Transverse colon (tissue), 4 donors: Measurements from ENCODE around the gene IL17RB. TPM values are rescaled to one million over a fixed set of nuclear protein-coding genes. Genes with fewer than 3 reads are reported as not detected.

Experiments used
- DNase-seq: peaks from one replicate; pipeline ENCODE4 v3.0.0-alpha.2; 2019
- H3K27ac ChIP-seq, 4 donors: fragments of 200-600 bp; sonication (generic); 2 replicates each; pipeline ENCODE4 v1.5.1; 2016 to 2018; ENCODE audit warnings: inconsistent platforms in 4 of 4
- H3K27me3 ChIP-seq: fragments of 200-600 bp; sonication (generic); 2 replicates; pipeline ENCODE4 v1.5.1; 2017; ENCODE audit warnings: inconsistent platforms
- H3K36me3 ChIP-seq, 4 donors: fragments of 200-600 bp; sonication (generic); 2 replicates each; pipeline ENCODE4 v1.5.1; 2017 to 2019; ENCODE audit warnings: inconsistent platforms in 4 of 4
- H3K4me1 ChIP-seq, 4 donors: fragments of 200-600 bp; sonication (generic); 2 replicates each; pipeline ENCODE4 v1.5.1; 2017 to 2020; ENCODE audit warnings: inconsistent platforms in 4 of 4
- H3K4me3 ChIP-seq, 4 donors: fragments of 200-600 bp; sonication (generic); 1 replicate in 1 of 4; 2 replicates in 3 of 4; pipeline versions ENCODE4 v1.5.1 to v1.6.1; 2017 to 2019; ENCODE audit warnings: inconsistent platforms in 4 of 4
- H3K9me3 ChIP-seq, 2 donors: fragments of 200-600 bp; sonication (generic); 2 replicates each; pipeline ENCODE4 v1.5.1; 2017 to 2019; ENCODE audit warnings: inconsistent platforms in 2 of 2
- EP300 ChIP-seq: sonication (generic); formaldehyde crosslinking; IDR thresholded peaks from one replicate; pipeline ENCODE4 v1.6.1; 2017; ENCODE audit warnings: antibody characterized with exemption, low read depth
- POLR2A ChIP-seq: fragments of 450-650 bp; IDR thresholded peaks from one replicate; pipeline ENCODE4 v1.6.1; 2016; ENCODE audit warnings: antibody characterized with exemption, mild to moderate bottlenecking, moderate library complexity
- POLR2AphosphoS5 ChIP-seq, 3 donors: sonication (generic); formaldehyde crosslinking; IDR thresholded peaks; one replicate each; pipeline ENCODE4 v1.6.1; 2016; ENCODE audit warnings: antibody characterized with exemption in 3 of 3
- WGBS, 2 donors: methylation state at CpG; one replicate each; pipeline ENCODE4 v1.1.5; 2018; ENCODE audit warnings: low coverage in 1 of 2; 5-methylcytosine and 5-hydroxymethylcytosine counted together
- in situ Hi-C, 4 donors: fragments of 200-750 bp; cut with MboI; loops; one replicate each; pipeline versions ENCODE4 v1.15.0 to v1.15.1; 2017; ENCODE audit warnings: low sequenced_read_pairs in 3 of 4, low pct_ligation_motif_present in 1 of 4, low pct_unique_long_range_greater_than_20kb in 1 of 4
- intact Hi-C: fragments of 100-400 bp; cut with DNase I; formaldehyde crosslinking; loops from one replicate; pipeline ENCODE4 v1.15.1; 2023; ENCODE audit warnings: low total_unique reads
- total RNA-seq, 4 donors: library from RNA; depleted of rRNA; stranded (reverse); fragments of >200 nt; gene quantifications; one replicate each; pipeline ENCODE4 v1.1.0, GENCODE V29; 2016
- TF ChIP-seq, protein P1 (sequence below), 5 experiments: fragments of 200-600 bp in 3 of 5; fragments of 450-650 bp in 2 of 5; sonication (generic) in 3 of 5; IDR thresholded peaks; 1 replicate in 2 of 5; 2 replicates in 3 of 5; pipeline ENCODE4 v1.5.1; 2016 to 2017; ENCODE audit warnings: antibody characterized with exemption in 5 of 5, inconsistent platforms in 3 of 5, mild to moderate bottlenecking in 2 of 5, moderate library complexity in 1 of 5

The IL17RB gene
- total RNA-seq, 4 donors from 2014 or later: 26.0 to 36.5 (median 32.8) TPM; not detected in 1

DNA sequence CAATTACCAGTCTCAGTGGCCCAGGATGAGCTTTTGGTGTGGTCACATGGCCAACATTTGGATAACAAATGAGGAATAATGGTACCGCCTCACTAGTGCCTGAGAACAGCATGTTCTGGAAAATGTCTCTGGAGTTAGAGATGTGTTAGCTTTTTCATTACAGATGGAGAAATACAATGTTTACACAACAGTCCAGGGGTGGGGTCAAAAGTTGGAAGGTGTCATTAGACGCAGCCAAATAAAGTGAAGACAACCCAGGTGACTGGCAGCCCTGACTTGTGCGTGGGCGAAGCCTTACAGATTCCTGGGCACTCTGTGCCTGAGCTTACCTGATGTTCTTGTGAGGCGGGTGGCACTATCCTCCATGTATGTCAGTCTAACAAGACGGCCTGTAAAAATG, 12.8 kb downstream of the IL17RB start:
- Histone ChIP-seq H3K27ac (no peak overlapping the region), H3K36me3 (peaks cover 0 to 37% (median 11%) of the 10 kb centered on the region in 4 donors), H3K4me1 (no peaks in the 10 kb centered on the region), H3K9me3 (no peaks in the 10 kb centered on the region), H3K4me3 (no peak overlapping the region), H3K27me3 (no peaks in the 10 kb centered on the region)
- no peak for DNase-seq
- in situ Hi-C loops (no loop called here), intact Hi-C loops (no loop called here)
- 79 to 84% methylated on average over 5 to 6 of the region's 6 CpGs for WGBS, 2 donors
- TF ChIP-seq, protein P1, sequence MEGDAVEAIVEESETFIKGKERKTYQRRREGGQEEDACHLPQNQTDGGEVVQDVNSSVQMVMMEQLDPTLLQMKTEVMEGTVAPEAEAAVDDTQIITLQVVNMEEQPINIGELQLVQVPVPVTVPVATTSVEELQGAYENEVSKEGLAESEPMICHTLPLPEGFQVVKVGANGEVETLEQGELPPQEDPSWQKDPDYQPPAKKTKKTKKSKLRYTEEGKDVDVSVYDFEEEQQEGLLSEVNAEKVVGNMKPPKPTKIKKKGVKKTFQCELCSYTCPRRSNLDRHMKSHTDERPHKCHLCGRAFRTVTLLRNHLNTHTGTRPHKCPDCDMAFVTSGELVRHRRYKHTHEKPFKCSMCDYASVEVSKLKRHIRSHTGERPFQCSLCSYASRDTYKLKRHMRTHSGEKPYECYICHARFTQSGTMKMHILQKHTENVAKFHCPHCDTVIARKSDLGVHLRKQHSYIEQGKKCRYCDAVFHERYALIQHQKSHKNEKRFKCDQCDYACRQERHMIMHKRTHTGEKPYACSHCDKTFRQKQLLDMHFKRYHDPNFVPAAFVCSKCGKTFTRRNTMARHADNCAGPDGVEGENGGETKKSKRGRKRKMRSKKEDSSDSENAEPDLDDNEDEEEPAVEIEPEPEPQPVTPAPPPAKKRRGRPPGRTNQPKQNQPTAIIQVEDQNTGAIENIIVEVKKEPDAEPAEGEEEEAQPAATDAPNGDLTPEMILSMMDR (IDR thresholded peaks at IDR 0.05): no peak
- TF ChIP-seq POLR2AphosphoS5 (IDR thresholded peaks at IDR 0.05) (no peak), POLR2A (no peak), EP300 (no peak)

DNA sequence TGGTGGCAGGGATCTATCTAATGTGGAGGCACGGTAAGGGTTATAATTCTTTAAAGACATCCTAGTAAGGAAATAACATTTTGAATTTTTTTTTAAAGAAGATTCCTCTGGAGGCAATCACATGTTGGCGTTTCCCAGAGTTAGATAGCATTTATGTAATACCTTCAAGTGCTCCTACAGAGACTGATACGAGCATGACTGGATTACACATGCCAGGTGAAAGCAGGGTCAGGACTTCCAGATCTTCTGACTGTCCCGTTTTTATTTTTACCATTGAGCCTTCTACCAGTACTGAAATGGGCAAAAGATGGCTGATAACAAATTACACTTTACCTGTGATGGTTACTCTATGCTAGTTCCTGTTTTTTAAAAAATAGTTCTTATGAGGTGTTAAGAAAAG, 13.8 kb downstream of the IL17RB start:
- H3K27ac ChIP-seq: no peak overlapping the region
- no peaks in the 10 kb centered on the region for H3K4me1 ChIP-seq
- TF ChIP-seq EP300 (no peak), POLR2A (no peak), POLR2AphosphoS5 (IDR thresholded peaks at IDR 0.05) (no peak)
- TF ChIP-seq, protein P1 (IDR thresholded peaks at IDR 0.05): no peak
- no peaks in the 10 kb centered on the region for H3K9me3 ChIP-seq
- in situ Hi-C loops: no loop called here
- H3K4me3 ChIP-seq: no peak overlapping the region
- no peak for DNase-seq
- no peaks in the 10 kb centered on the region for H3K27me3 ChIP-seq
- WGBS, 2 donors: 72 to 100% methylated on average over 2 to 4 of the region's 4 CpGs
- intact Hi-C loops: no loop called here
- peaks cover 0 to 44% (median 15%) of the 10 kb centered on the region in 4 donors for H3K36me3 ChIP-seq

- H3K36me3 ChIP-seq: peaks cover 0 to 47% (median 18%) of the 10 kb centered on the region in 4 donors
- no peaks in the 10 kb centered on the region for H3K27me3 ChIP-seq
- in situ Hi-C loops (no loop called here), intact Hi-C loops (no loop called here)
- no peaks in the 10 kb centered on the region for H3K4me1 ChIP-seq
- no peak for TF ChIP-seq EP300
- TF ChIP-seq, protein P1 (IDR thresholded peaks at IDR 0.05): no peak
- TF ChIP-seq POLR2A: no peak
- TF ChIP-seq POLR2AphosphoS5 (IDR thresholded peaks at IDR 0.05): no peak
- no peak overlapping the region for H3K4me3 ChIP-seq
- WGBS, 2 donors: 83 to 93% methylated on average over 3 of the region's 3 CpGs
- H3K27ac ChIP-seq: no peak overlapping the region
- no peak for DNase-seq
- H3K9me3 ChIP-seq: no peaks in the 10 kb centered on the region
Observed at GRCh38 chr3:53862241-53862640, 15.9 kb downstream of the IL17RB start.

DNA sequence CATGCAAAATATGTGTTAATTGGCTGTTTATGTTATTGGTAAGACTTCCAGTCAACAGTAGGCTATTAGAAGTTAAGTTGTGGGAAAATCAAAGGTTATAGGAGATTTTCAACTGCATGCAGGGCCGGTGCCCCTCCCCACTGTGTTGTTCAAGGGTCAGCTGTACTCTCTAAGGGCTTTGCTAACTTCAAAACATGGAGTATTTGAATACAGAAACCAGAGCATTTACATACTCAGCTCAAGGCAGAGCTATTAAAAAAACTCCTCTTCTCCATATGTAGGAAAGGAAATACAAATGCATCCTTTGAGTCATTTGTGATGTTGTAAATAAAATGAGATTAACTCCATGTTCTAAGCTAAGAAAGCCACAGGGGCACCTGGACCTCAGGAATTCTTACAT, 16.8 kb downstream of the IL17RB start:
- peaks cover 0 to 55% (median 18%) of the 10 kb centered on the region in 4 donors for H3K36me3 ChIP-seq
- in situ Hi-C loops: no loop called here

More for the DNA sequence above, 16.8 kb downstream of the IL17RB start:
- Histone ChIP-seq H3K27me3 (no peaks in the 10 kb centered on the region), H3K27ac (no peak overlapping the region), H3K4me3 (no peak overlapping the region), H3K9me3 (no peaks in the 10 kb centered on the region), H3K4me1 (no peaks in the 10 kb centered on the region)
- TF ChIP-seq POLR2A (no peak), EP300 (no peak), POLR2AphosphoS5 (IDR thresholded peaks at IDR 0.05) (no peak)
- TF ChIP-seq, protein P1 (IDR thresholded peaks at IDR 0.05): no peak
- intact Hi-C loops: no loop called here
- WGBS, 2 donors: 44 to 52% methylated on average over 1 of the region's 1 CpG
- DNase-seq: no peak
